Measurements from ENCODE around the gene BAIAP2L1.

GRCh38 chr7:98399462-98399861, 1.4 kb downstream of the BAIAP2L1 start:
- no peak for TF ChIP-seq TCF12 (IDR thresholded peaks at IDR 0.05; ENCODE audit: low read depth)
- no peak for TF ChIP-seq YY1 (IDR thresholded peaks at IDR 0.05; ENCODE audit: low read depth)
- no peak for TF ChIP-seq NFIC (IDR thresholded peaks at IDR 0.05)
- TF ChIP-seq EP300 (IDR thresholded peaks at IDR 0.05; ENCODE audit: borderline replicate concordance) = no peak
- TF ChIP-seq TAF1 (IDR thresholded peaks at IDR 0.05; ENCODE audit: low read depth) = no peak
- no peak for TF ChIP-seq MAX (IDR thresholded peaks at IDR 0.05)
